Pulmonary artery endothelial cell (primary cell): ENCODE measurements around the gene MOB1B. TPM values are rescaled to one million over a fixed set of nuclear protein-coding genes. Genes with fewer than 3 reads are reported as not detected.
"Not testable (repeated sequence)": the region's sequence is repeated elsewhere in the genome, so short reads cannot be mapped to it uniquely, and the experiment has no call there.

Source experiments
- DNase-seq: peaks from one replicate; pipeline ENCODE4 v3.0.0-alpha.2; 2011; ENCODE audit warnings: low read depth, low spot score
- total RNA-seq: library from RNA; depleted of rRNA; stranded (reverse); fragments of >200 nt; gene quantifications from 2 replicates; pipeline ENCODE4 v1.2.3, GENCODE V29; 2014

Gene MOB1B
- total RNA-seq, 1 donor from 2014 or later: 11.6 TPM

DNA sequence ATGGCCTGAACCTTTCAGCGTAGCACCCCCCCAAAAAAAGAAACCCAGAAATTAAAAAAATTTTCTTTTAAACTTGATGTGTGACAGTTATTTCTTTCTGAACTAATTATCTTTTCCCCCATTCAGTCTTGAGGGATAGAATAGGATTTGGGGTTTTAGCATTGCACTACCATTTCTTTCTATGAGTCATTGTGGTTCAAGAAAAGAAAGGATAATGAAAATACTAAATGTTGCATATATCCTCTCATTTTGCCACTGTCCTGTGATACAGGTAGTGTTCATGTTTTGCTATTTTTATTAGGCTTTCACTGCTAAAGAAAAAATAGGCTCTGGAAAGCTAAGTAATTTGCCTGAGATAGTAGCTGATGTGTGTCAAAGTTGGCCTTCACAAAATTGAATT lies 51.9 kb downstream of the MOB1B start:
- no peak for DNase-seq

GRCh38 chr4:70956549-70957210 lies 54.5 kb downstream of the MOB1B start:
- no peak for DNase-seq

GRCh38 chr4:70958681-70959080 lies 56.5 kb downstream of the MOB1B start:
- DNase-seq: no peak

DNA sequence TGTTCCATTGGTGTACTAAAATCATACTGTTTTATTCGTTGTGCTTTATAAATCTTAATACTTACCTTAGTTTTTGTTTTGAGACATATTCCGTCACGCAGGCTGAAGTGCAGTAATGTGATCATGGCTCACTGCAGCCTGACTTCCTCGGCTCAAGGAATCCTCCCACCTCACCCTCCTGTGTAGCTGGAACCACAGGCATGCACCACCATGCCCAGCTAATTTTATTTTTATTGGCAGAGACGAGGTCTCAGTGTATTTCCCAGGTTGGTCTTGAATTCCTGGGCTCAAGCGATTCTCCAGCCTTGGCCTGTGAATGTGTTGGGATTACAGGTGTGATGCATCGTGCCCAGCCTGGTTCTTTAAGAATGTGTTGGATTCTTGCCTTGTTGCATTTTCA lies 66.9 kb downstream of the MOB1B start:
- no peak for DNase-seq

DNA sequence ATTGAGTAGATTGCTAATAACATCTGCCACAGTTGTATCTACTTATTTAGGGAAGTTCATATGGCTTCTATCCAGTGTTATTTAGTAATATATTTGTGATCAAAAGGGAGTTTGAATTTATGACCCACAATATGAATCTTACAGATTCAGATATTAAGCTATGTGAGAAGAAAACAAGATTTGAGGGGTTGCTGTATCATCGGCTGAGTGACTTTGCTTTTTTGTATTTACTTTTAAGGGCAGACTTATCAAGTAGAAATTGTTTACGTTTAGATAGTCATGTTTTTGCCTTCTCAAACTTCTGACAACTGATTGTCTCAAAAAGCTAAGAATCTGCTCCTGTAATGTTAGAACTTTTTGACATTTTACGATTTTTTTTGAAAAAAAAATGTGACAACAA lies 74.1 kb downstream of the MOB1B start:
- no peak for DNase-seq

- DNase-seq: no peak
Observed at GRCh38 chr4:70979445-70980008, 77.4 kb downstream of the MOB1B start.

GRCh38 chr4:70980196-70980595 lies 78.0 kb downstream of the MOB1B start:
- no peak for DNase-seq

GRCh38 chr4:70984106-70984505 lies 81.9 kb downstream of the MOB1B start:
- DNase-seq: no peak

DNA sequence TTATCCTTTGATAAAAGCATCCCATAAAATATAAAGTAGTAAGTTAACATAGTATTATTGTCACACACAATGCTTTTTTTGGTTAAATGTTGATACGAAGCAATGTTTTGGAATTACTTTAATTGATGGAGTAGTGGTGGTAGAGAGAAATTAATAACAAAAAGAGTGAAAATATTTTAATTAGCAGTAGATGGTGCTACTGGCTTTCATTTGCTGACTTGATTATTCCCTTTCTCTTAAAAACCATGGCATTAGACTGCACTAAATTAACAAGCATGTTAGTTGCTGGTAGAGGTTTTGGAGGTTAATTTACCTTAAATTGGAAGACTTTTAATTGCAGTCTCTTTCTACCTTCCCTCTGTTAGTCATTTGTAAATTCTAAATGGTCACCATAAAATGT lies 82.4 kb downstream of the MOB1B start:
- DNase-seq: no peak

DNA sequence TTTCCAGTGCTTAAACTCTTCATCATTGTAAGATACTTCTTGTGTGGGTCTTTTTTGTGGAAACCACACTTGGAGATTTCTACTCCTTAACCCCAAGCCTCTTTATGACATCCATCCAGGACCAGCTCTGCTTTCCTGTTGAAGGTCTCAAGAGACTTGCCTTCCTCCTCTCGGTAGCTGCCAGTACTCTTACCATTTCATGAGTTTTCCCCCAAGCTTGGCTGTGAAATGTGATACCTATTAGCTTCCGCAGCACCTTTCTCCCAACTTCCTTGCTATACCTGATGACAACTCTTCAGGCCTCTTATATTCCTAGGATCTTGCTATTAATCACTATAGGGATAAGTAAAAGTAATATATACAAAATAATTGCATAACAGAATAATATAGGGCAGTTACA lies 89.4 kb downstream of the MOB1B start:
- DNase-seq: no peak

DNA sequence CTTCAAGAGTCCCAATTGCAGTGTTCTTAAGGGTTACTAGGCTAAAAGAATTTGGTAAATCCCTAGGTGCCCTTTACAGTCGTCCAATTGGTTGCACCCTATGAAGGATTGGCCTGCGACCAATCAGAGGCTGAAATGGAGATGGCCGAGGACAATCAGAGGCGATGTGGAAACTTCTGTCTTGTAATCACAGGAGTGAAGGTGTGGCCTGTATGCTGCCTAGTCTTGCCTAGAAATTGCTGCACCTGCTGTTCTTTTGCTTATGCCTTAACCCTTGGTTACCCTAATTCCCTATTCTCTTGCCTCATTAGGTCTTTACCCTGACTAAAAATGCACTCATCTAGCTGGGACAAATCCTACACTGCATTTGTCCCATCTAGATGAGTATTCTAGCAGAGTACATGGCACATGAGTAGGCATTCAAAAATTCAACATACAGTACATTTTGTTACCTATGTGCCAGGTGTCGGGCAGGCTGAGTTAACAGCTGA lies 90.3 kb downstream of the MOB1B start:
- no peak for DNase-seq

GRCh38 chr4:70993181-70994068 lies 91.3 kb downstream of the MOB1B start, which contains the start of gene DCK:
Gene DCK, plus strand, starts transcription at chr4:70993649. Its CDS starts 187 bp downstream, at chr4:70993836.
- peak; percentile 63 for DNase-seq

- DNase-seq: no peak
Observed at GRCh38 chr4:70994069-70994366, 91.8 kb downstream of the MOB1B start.

GRCh38 chr4:70994387-70995099 lies 92.4 kb downstream of the MOB1B start:
- DNase-seq: no peak

GRCh38 chr4:70996018-70996360 lies 93.8 kb downstream of the MOB1B start:
- no peak for DNase-seq

DNA sequence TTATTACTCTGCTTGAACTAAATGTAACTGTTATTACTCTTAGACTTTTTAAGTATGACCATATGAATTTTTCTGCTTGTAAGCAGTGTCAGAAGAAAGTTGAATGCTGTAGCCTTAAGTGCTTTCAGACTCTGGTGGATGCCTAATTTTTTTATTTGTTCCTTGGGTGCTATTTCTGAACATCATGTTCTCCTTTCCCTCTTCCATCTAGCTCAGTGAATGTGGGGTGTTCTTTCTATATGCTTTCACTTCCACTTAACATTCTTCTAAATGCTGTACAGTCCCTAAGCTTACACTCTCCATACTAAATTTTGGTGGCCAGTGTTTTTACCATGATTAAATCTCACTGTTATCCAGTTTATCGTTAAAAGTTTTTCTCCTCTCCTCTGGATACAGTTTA lies 94.9 kb downstream of the MOB1B start:
- no peak for DNase-seq

DNA sequence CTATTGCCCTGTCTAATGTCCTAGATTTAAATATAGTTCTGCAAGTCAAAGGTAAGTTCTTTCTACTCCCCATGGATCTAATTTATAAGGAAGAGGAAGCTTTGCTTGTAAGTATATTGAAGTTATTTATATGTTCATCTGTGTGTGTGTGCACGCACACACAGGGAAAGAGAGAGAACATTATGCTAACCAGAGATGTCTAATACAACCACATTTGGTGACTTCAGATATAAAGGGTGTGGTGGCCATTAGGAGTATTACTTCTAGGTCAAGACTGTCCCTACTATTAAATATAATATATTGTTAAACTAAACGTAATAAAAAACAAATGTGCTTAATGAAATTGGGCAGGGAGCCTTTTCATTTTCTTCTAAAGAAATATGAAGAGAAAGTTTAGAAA lies 95.4 kb downstream of the MOB1B start:
- DNase-seq: no peak

DNA sequence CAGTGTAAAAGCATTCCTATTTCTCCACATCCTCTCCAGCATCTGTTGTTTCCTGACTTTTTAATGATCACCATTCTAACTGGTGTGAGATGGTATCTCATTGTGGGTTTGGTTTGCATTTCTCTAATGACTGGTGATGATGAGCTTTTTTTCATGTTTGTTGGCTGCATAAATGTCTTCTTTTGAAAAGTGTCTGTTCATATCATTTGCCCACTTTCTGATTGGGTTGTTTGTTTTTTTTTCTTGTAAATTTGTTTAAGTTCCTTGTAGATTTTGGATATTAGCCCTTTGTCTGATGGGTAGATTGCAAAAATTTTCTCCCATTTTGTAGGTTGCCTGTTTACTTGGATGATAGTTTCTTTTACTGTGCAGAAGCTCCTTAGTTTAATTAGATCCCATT lies 97.5 kb downstream of the MOB1B start:
- DNase-seq: not testable (repeated sequence)

GRCh38 chr4:71001363-71001762 lies 99.2 kb downstream of the MOB1B start:
- not testable (repeated sequence) for DNase-seq

- DNase-seq: no peak
Observed at GRCh38 chr4:71004281-71004851, 102.2 kb downstream of the MOB1B start.

DNA sequence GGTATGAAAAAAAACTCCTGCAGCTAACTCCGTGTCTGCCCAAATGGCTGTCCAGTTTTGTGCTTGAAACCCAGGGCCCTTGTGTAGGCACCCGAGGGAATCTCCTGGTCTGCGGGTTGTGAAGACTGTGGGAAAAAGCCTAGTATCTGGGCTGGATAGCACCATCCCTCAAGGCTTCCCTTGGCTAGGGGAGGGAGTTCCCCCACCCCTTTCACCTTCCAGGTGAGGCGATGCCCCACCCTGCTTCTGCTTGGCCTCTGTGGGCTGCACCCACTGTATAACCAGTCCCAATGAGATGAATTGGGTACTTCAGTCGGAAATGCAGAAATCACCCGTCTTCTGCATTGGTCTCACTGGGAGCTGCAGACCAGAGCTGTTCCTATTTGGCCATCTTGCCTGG lies 102.9 kb downstream of the MOB1B start:
- not testable (repeated sequence) for DNase-seq
